Measurements from ENCODE around the gene MPPED1. TPM values are rescaled to one million over a fixed set of nuclear protein-coding genes. Genes with fewer than 3 reads are reported as not detected.

Gene MPPED1
- polyA plus RNA-seq, 1 of the 3 experiments (the other 2 are of a cell fraction), result 0.03 TPM

GRCh38 chr22:43363315-43364168, 48.3 kb upstream of the MPPED1 start:
- POLR2A ChIA-PET, result no interaction called here

DNA sequence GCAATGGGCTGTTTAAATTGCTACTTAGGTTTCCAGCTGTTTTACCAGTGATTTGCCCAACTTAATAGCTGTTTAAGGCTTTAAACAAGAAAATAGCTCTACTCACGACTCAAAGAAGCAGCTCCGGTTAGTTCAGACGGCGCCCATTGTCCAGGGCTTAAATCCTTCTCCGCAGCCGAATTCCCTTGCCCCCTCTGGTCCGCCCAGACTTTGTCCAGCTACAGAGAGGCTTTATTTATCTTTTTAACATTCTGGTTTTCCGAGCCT, 47.7 kb upstream of the MPPED1 start:
- no peaks in the 10 kb centered on the region for H3K36me3 ChIP-seq (replicated peaks in 1 of 2; ENCODE audit: control insufficient read depth in 1 of 2, insufficient read depth in 2 of 2, low read length in 1 of 2)
- no peaks in the 10 kb centered on the region for H3K9me3 ChIP-seq
- POLR2A ChIA-PET, result no interaction called here
- H3K27me3 ChIP-seq (ENCODE audit: insufficient read depth), result no peaks in the 10 kb centered on the region
- CTCF ChIA-PET, result interaction anchor here (0.6 to 1.5 kb wide), 5 partner anchors 18 to 133 kb away, joined by 3 to 5 read pairs (median 3); no protein-coding TSS in a partner anchor
- no peak overlapping the region for H3K4me2 ChIP-seq
- no peaks in the 10 kb centered on the region for H3K9me2 ChIP-seq
- H2AFZ ChIP-seq (ENCODE audit: low read depth), result no peak overlapping the region
- H3K4me1 ChIP-seq (ENCODE audit: control insufficient read depth in 1 of 2, insufficient read depth in 2 of 2, low read depth in 1 of 2, low read length in 1 of 2), result no peaks in the 10 kb centered on the region
- no peak overlapping the region for H3K9ac ChIP-seq
- H3K79me2 ChIP-seq (ENCODE audit: insufficient read depth), result no peaks in the 10 kb centered on the region
- H3K4me3 ChIP-seq (ENCODE audit: low read depth in 2 of 2, low read length in 1 of 2), result no peak overlapping the region
- 72% methylated on average over 7 of the region's 8 CpGs for WGBS (ENCODE audit: low lambda C conversion rate)
- H4K20me1 ChIP-seq (ENCODE audit: insufficient read depth), result no peaks in the 10 kb centered on the region
- no peak overlapping the region for H3K27ac ChIP-seq (ENCODE audit: low read depth in 2 of 2, low read length in 1 of 2)
- DNase-seq, result no peak
- H3F3A ChIP-seq (replicated peaks; ENCODE audit: insufficient read depth), result no peaks in the 10 kb centered on the region
- TF ChIP-seq RAD21 (IDR thresholded peaks at IDR 0.05; ENCODE audit: low read length) (no peak), MAX (IDR thresholded peaks at IDR 0.05; ENCODE audit: low read depth) (no peak), TAF1 (IDR thresholded peaks at IDR 0.05; ENCODE audit: borderline replicate concordance, low read depth, low read length) (no peak), RCOR1 (IDR thresholded peaks at IDR 0.05; ENCODE audit: low read length) (no peak), ELF1 (IDR thresholded peaks at IDR 0.05) (no peak), SIN3A (IDR thresholded peaks at IDR 0.05; ENCODE audit: borderline replicate concordance, low read depth, low read length) (no peak), ZBTB33 (IDR thresholded peaks at IDR 0.05; ENCODE audit: borderline replicate concordance, low read depth) (no peak), FOSL2 (IDR thresholded peaks at IDR 0.05; ENCODE audit: borderline replicate concordance, low read depth) (no peak), NRF1 (IDR thresholded peaks at IDR 0.05; ENCODE audit: low read depth, low read length) (no peak), CTCF (IDR thresholded peaks at IDR 0.05) (no peak), YY1 (IDR thresholded peaks at IDR 0.05; ENCODE audit: low read depth) (no peak)

More at GRCh38 chr22:43363315-43364168, 48.3 kb upstream of the MPPED1 start:
- Histone ChIP-seq H3K27ac (ENCODE audit: low read depth in 2 of 2, low read length in 1 of 2) (no peak overlapping the region), H2AFZ (ENCODE audit: low read depth) (no peak overlapping the region), H3K27me3 (ENCODE audit: insufficient read depth) (no peaks in the 10 kb centered on the region), H3K4me1 (ENCODE audit: control insufficient read depth in 1 of 2, insufficient read depth in 2 of 2, low read depth in 1 of 2, low read length in 1 of 2) (no peaks in the 10 kb centered on the region), H3K9me3 (no peaks in the 10 kb centered on the region), H3K4me2 (no peak overlapping the region), H4K20me1 (ENCODE audit: insufficient read depth) (no peaks in the 10 kb centered on the region), H3K36me3 (replicated peaks in 1 of 2; ENCODE audit: control insufficient read depth in 1 of 2, insufficient read depth in 2 of 2, low read length in 1 of 2) (no peaks in the 10 kb centered on the region), H3K4me3 (ENCODE audit: low read depth in 2 of 2, low read length in 1 of 2) (no peak overlapping the region), H3K9me2 (no peaks in the 10 kb centered on the region), H3K79me2 (ENCODE audit: insufficient read depth) (no peaks in the 10 kb centered on the region), H3K9ac (no peak overlapping the region), H3F3A (replicated peaks; ENCODE audit: insufficient read depth) (no peaks in the 10 kb centered on the region)
- CTCF ChIA-PET, result interaction anchor here (0.8 to 1.5 kb wide), 5 partner anchors 17 to 132 kb away, joined by 3 to 5 read pairs (median 3); no protein-coding TSS in a partner anchor
- TF ChIP-seq FOXM1 (IDR thresholded peaks at IDR 0.05; ENCODE audit: low read depth) (no peak), EZH2phosphoT487 (IDR thresholded peaks at IDR 0.05; ENCODE audit: borderline replicate concordance, low read depth) (no peak), TCF12 (IDR thresholded peaks at IDR 0.05) (no peak)
- TF ChIP-seq, protein P1, sequence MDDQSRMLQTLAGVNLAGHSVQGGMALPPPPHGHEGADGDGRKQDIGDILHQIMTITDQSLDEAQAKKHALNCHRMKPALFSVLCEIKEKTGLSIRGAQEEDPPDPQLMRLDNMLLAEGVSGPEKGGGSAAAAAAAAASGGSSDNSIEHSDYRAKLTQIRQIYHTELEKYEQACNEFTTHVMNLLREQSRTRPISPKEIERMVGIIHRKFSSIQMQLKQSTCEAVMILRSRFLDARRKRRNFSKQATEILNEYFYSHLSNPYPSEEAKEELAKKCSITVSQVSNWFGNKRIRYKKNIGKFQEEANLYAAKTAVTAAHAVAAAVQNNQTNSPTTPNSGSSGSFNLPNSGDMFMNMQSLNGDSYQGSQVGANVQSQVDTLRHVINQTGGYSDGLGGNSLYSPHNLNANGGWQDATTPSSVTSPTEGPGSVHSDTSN (IDR thresholded peaks at IDR 0.05), result no peak
- TF ChIP-seq, protein P2, sequence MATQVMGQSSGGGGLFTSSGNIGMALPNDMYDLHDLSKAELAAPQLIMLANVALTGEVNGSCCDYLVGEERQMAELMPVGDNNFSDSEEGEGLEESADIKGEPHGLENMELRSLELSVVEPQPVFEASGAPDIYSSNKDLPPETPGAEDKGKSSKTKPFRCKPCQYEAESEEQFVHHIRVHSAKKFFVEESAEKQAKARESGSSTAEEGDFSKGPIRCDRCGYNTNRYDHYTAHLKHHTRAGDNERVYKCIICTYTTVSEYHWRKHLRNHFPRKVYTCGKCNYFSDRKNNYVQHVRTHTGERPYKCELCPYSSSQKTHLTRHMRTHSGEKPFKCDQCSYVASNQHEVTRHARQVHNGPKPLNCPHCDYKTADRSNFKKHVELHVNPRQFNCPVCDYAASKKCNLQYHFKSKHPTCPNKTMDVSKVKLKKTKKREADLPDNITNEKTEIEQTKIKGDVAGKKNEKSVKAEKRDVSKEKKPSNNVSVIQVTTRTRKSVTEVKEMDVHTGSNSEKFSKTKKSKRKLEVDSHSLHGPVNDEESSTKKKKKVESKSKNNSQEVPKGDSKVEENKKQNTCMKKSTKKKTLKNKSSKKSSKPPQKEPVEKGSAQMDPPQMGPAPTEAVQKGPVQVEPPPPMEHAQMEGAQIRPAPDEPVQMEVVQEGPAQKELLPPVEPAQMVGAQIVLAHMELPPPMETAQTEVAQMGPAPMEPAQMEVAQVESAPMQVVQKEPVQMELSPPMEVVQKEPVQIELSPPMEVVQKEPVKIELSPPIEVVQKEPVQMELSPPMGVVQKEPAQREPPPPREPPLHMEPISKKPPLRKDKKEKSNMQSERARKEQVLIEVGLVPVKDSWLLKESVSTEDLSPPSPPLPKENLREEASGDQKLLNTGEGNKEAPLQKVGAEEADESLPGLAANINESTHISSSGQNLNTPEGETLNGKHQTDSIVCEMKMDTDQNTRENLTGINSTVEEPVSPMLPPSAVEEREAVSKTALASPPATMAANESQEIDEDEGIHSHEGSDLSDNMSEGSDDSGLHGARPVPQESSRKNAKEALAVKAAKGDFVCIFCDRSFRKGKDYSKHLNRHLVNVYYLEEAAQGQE (IDR thresholded peaks at IDR 0.05; ENCODE audit: low read depth, low read length), result no peak
- DNase-seq, result no peak
- WGBS (ENCODE audit: low lambda C conversion rate), result 82% methylated on average over 24 of the region's 27 CpGs
